Stimulated activated CD8-positive, alpha-beta memory T cell treated with anti-CD3 and anti-CD28 coated beads, Interleukin-7, amount 100 ng/mL, for 48 hours (primary cell): Measurements from ENCODE around the gene ITM2B.

Experiments used
- DNase-seq, 2 donors: peaks; one replicate each; pipeline ENCODE4 v3.0.0-alpha.2; 2020; ENCODE audit warnings: low read depth in 1 of 2; ENCODE audit errors: extremely low read depth in 1 of 2

Gene ITM2B

DNA sequence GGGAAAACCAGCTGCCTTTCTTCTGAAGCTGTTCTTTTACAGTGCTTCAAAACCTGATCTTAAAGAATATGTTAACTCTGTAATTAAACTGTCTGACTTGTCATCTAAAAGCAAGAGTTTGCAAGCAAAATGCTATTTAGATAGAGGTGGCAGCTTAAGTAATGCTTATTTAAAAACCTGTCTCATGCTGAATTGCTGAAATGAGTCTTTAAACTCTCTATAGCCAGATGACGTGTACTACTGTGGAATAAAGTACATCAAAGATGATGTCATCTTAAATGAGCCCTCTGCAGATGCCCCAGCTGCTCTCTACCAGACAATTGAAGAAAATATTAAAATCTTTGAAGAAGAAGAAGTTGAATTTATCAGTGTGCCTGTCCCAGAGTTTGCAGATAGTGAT lies 22.9 kb downstream of the ITM2B start:
- no peak for DNase-seq

DNA sequence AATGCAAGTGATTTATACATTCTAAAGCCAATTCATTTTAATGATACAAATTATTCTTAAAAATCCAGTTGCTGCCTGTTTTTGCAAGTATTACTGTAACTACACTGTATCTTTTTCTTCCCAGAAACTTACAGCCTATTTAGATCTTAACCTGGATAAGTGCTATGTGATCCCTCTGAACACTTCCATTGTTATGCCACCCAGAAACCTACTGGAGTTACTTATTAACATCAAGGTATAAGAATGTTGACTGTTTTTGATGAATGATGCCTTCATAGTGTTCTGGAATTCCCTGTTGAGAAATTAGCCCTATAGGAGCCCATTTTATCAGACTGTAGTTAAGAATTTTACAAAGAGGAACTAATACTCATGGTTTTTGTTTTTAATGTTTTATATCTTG lies 25.0 kb downstream of the ITM2B start:
- DNase-seq = no peak

DNA sequence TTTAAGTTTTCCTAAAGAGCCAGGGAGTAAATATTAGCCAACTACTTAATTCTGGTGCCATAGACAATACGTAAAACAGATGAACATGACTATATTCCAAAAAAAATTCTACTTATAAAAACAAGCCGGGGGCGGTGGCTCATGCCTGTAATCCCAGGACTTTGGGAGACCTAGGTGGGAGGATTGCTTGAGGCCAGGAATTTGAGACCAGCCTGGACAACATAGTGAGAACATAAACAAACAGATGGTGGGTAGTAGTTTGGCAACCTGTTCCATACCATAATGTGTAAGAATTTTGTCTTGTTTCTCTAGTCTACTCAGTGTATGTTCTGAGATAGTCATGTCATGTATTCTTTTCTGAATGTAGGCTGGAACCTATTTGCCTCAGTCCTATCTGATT lies 25.4 kb downstream of the ITM2B start:
- no peak for DNase-seq

DNA sequence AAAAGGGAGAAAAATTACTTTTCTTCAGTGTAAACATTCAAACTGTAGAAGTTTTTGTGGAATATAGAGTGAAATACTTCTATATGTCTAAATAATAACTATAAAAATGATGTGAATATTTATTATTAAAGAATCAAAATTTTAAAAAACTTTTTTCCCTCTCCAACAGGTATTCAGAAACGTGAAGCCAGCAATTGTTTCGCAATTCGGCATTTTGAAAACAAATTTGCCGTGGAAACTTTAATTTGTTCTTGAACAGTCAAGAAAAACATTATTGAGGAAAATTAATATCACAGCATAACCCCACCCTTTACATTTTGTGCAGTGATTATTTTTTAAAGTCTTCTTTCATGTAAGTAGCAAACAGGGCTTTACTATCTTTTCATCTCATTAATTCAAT lies 28.0 kb downstream of the ITM2B start:
- no peak for DNase-seq

DNA sequence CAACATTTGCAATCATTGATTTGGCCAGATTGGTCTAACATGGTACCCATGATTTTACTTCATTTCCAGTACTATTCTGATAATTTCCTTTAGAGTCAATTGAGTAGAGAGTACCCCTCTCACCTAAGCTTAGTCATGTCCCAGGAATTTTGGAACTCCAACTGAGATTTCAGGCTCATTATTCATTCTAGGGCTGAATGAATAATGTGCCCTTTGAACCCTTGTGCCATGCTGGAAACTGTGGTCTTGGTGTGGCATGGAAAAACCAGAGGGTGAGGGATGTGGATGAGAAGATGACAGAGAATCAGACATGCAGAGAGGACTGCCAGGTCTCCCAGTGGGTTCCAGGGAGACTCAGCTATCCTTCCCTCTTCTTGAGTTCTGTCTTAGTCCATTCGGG lies 30.2 kb downstream of the ITM2B start:
- no peak for DNase-seq

DNA sequence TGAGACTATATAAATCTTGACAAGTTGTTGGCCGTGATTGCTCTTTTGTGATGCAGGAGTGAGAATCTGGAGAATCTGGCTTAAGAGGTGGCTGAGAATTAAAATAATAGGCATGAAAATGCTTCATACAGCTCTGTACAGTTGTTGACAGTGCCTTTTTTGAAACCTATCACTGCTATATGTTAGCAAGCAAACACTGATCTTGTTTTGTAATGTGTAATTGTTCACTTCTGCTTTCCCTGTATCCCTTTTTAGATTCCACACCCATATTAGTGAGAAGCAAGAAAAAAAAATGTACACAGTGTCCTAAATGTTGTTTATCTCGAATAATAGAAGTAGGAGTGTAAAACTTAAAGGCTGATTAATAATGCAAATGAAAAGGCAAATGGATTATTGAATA lies 31.1 kb downstream of the ITM2B start:
- DNase-seq = no peak

DNA sequence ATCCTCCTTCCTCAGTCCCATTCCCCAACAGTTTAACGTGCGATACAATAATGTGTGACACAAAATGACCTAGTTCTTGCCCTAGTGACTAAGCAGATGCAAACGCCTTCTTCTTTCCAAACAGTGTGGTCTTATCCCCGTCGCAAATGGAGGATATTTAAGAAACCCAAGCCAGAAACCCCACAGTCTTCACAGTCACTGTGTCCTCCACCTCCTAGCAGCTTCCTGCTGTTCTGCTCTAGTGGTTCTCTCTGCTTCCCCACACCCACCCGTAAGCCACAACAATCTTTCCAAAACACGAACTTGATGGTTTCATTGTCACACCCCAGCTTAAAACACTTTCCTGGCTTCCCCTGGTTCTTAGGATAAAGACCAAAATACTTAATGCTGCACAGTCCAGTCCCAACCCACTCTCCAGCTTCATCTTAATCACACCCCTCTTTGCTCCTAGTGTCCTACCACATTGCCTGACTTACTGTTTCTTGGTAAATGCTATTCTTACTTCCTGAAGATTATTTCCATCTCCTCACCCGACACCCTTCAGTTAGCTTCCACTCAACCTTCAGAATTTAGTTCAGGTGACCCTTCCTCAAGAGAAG lies 32.3 kb downstream of the ITM2B start:
- peak in 1 of 2 donors; percentile 22 for DNase-seq

DNA sequence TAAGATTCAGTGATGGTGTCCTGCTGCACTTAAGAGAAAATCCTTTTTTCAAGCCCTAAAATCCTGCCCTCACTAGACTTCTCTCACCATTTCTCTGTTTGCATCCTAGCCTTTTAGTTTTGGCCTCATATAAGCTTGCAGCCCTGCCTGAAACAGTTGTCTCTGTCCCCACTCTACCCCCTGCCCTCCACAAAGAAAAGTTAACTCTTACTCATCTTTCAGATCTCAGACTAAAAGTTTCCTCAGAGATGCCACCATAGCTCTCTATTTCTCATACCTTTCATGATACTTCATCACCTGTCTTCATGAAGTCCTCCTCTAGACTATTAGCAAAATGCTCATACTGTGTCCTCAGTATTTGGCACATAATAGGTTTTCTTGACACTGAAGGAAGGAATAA lies 33.1 kb downstream of the ITM2B start:
- DNase-seq = no peak

DNA sequence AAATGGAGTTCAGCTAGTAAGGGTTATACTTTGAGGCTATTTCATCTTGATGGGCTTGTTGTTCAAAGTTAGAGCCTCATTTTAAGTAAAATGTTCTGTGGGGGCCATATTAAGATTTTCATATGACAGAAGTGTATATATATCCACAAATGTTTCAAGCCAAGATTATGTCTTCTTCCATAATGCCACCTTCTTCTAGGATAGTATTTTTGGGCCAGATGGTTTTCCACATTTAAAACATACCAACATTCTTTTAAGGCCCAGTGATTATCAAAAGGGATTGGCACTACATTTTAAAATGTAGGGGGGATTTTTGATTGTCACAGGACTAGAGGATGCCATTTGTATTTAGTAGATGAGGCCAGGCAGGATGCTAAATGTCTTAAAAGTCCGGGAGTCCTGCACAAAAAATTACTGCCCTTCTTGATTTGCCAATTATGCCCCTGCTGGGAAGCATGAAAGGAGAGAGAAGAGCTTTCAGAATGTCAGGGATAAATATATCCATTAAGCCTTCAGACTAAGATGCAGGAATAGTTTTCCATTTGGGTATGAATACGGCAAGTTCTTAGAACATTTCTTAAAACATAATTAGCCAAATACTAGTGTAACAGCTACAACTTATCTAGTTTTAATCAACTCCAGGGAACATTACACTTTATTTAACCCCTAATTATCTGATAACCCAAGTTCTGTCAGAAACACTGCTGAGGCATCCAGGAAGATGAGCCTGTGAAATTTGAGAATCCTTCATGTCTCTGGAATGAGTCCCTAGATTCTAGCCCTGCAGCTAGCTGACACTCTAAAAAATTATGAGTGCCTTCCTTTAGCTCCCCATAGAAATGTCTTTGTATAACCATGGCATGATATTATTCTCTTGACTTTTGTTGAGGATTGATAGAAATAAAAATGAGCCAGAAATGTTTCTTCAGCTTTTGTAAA lies 34.0 kb downstream of the ITM2B start:
- no peak for DNase-seq

DNA sequence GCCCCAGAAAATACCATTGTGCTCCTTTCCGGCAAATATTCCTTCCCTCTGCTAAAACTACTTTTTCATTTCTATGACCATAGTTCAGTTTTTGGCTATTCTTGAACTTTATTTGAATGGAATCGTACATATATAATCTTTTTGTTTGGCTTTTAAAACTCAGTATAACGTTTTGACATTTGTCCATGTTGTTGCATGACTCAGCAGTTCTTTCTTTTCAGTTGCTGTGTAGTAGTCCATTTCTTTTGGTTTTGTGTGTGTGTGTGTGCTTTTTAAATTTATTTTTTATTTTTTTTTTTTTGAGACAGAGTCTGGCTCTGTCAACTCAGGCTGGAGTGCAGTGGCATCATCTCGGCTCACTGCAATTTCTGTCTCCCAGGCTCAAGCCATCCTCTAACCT lies 35.0 kb downstream of the ITM2B start:
- DNase-seq = no peak

DNA sequence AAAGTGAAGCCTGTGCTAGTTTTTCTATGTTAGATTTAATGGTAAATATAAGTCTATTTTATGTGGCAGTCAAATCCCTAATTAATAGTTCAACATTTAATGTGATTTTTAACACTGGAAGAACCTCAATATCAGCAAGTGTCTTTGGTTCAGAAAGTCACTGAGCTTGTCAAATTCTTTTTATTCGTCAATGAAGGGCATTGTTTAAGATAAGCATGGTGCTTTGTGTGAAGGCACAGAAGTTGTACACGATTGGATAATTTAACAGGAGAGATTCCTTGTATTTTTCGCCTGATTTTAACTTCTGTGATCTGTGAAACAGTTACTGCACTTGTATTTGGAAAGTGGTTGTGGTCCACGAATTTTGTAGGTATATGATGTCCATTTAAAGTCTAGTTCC lies 40.3 kb downstream of the ITM2B start:
- no peak for DNase-seq

DNA sequence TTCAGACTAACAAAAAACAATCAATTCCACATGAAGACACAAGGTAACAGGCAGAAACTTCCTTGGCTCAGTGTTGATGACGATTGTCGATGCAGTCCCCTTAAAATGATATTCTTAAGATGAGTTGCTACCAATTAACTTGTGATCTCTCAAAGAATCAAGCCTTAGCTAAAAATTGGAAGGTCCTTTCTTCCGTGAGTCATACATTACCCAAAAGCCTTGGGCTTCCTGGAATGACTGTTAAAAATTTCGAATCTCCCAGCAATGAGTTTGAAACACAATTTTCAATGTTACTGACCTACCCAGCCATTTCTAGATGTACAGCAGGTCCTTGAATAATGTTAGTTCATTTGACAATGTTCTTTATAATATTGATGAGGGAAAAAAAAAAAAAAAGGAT lies 42.5 kb downstream of the ITM2B start:
- no peak for DNase-seq

DNA sequence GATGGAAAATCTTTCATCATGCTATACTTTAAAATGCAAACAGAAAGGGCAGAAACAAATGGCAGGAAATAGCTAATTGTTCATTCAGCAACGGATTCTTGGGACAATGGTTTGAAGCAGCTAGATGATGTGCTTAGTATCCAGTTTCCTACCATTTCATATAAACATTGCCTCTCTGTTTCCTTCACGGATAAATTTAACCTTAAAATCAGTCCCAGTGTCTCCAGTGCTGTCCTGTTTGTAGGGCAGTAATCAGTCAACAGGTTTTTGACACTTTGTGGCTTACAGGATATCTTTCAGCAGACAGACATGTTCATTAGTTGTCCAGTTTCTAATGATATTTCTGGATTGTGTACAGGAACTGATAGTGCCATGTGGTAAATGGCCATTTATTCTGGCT lies 45.8 kb downstream of the ITM2B start:
- DNase-seq = no peak

DNA sequence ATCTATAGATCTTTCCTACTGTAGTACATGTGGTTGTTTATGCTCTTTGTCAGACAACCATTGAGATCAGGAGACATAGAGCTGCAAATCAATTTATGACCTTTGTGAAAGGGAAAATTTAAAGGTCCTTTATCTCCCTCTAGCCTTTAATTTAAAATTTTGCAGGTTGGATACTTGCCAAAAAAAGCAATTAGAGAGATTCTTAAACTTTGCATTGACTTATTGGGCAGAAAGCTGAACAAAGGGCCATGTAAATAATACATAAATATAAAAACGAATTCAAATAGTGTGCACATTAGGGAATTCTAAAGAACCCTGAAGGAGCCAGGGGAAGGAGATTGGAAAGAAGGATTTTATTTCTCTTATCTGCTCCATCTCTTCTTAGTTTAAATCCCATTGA lies 48.5 kb downstream of the ITM2B start:
- no peak for DNase-seq

DNA sequence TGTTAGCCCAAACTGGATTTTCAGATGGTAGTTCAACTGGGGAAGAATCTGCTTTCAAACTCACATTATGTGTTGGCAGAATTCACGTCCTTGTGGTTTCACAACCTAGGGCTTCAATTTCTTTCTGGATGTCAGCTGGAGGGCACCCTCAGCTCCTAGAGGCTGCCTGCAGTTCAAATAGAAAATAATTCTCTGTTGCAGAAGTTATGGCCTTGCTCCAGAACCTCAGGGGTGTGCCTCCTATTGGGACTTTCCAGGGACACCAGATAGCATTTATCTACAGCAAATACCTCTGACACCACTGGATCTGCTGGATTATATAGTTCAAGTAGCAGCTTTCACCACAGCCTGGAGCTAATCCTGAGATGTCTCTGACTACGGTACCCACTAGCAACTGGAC lies 58.7 kb downstream of the ITM2B start:
- no peak for DNase-seq

DNA sequence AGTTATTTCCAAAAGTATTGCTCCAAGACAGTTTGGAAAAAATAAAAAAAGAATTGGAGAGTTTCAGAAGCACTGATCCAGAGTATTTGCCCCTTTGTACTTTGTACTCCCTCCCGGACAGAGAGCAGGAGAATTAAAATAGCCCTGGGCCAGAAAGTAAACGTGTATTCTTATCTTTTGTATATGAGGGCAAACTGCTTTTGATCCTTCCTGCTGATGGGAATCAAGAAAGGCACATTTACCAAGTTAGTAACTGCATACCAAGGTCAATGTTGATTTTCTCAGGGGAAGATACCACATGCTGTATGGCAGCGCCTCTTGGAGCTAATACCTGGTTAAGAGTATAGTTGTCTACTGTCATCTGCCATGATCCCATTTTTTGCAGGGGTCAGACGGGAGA lies 59.6 kb downstream of the ITM2B start:
- DNase-seq = no peak

DNA sequence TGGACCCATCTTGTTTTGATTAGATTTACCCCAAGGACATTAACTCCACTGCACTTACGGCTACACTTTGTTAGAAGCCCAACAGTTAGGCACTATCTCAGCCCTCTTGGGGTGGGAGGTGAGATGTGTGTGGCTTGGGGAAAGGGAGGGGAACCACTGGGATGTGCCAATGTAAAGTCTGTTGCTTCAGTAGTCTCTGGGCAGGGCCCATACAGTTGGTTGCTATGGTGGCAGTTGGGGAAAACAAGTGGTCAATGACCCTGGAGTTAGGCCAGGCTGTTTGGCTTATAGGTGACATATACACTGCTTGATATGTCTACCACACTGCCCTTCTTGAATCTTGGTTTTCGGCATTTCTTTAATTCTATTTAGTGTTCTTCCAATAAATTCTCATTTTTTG lies 61.6 kb downstream of the ITM2B start:
- DNase-seq = no peak

DNA sequence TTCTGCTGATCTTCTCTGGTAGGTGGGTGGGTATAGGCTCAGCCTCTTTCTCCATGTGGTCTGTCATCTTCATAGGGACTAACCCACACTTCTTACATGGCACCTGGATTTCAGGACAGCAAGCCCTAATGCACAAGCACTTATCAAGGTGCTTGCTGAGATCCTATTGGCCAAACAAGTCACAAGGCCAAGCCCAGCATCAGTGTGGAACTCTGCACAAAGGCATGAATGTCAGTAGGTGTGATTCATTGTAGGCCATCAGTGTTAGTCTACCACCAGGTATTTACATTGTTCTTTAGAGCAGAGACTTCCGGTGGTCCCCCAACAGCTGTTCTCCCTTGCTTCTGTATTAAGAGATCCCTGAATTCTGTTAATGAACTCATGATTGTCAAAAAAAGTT lies 62.3 kb downstream of the ITM2B start:
- DNase-seq = no peak

DNA sequence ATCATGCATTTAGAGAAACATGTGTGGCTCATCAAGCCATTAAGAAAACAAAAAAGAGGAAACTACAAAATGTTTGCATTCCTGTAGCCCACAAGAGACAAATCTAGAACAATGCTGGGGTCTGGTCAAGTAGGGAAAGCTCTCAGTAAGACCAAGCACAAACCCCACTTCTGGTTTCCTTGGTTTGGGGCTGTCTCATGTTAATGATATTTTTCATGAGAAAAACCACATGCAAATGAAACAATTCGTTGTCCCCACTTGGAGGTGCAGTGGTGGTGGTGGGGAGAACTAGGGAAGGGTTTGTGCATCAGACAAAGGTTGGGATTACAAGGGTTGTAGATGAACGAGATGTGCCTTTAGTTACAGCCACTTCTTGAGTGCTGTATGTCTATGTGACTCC lies 63.5 kb downstream of the ITM2B start:
- no peak for DNase-seq

DNA sequence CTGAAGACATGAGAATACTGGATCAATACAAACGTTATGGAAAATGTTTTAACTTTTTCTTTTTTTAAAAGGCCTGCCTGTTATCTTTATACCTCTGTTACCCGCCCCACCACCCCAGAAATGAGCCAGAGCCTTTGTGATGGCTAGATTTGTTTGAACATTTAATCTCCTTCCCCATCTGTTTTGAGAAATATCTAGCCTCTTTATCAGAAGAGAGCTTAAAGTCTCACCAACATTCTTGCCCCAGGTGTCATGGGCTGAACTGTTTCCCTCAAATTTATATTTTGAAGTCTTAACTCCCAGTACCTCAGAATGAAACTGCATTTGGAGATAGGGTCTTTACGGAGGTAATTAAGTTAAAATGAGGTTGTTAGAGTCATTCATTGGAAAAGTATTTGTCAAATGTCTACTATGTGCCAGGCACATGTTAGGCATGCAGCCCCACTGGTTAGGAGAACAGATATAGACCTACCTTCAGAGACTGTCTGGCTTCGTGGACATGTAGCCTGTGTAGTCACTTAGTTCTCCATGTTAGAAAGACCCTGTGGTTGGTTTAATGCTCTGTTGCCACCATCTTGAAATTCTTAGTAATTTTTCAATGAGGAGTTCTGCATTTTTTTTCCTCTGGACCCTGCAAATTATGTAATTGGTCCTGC lies 64.3 kb downstream of the ITM2B start:
- no peak for DNase-seq

DNA sequence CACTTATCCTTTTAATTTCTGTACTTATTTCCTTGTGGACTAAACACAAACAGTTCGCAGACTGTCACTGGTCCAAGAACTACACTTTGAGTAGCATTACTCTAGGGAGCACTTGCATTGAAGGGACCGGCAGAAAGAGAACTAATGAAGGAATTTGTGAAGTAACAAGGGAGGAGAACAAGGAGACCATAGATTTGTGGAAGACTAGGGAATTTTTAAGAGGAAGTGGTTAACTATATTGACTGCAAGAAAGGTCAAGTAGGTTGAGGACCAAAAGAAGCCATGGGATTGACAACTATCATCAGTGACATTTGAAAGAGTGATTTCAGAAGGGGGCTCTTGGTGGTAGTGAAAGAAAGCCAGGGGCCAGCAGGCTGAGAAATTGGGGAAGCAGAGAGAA lies 66.6 kb downstream of the ITM2B start:
- DNase-seq = no peak

DNA sequence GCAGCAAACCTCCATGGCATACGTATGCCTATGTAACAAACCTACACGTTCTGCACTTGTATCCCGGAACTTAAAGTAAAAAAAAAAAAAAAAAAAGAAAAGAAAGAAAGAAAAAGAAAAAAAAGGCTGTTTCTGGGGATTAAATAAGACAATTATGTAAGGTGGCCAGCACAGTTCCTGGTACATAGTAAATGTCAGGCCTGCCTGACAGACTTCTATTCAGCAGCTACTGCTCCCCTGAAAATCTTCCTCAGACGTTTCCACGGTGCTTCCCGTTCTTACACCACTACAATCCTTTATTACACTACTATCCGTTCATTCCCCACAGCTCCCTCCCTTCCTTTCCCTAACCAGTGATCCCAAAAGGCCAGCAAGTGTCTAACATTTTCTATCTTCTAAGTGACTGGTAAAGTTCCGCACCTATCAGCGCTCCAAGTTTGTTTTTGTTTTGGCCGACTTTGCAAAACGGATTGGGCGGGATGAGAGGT lies 69.9 kb downstream of the ITM2B start:
- no peak for DNase-seq
